B cell (primary cell): ENCODE measurements around the gene RAI2. TPM values are rescaled to one million over a fixed set of nuclear protein-coding genes. Genes with fewer than 3 reads are reported as not detected.

Experiments used
- ATAC-seq: fragments of 200-7000 bp; cut with Tn5 transposase; one replicate; pipeline ENCODE4 v1.10.0; 2021; ENCODE audit warnings: low read depth, mild to moderate bottlenecking, moderate number of reproducible peaks, moderate library complexity
- CTCF ChIA-PET: fragments of 350-600 bp; sonication (Branson Sonifier 250); formaldehyde crosslinking; loops from one replicate; lab custom pipeline; 2021; ENCODE audit warnings: antibody characterized with exemption, inconsistent platforms; lab: Charles Lee
- POLR2A ChIA-PET: fragments of 350-600 bp; sonication (Branson Sonifier 250); formaldehyde crosslinking; loops from one replicate; lab custom pipeline; 2021; ENCODE audit warnings: antibody characterized with exemption; lab: Charles Lee
- DNase-seq: peaks from one replicate; pipeline ENCODE4 v3.0.0; 2013
- H2AFZ ChIP-seq: 2 replicates; pipeline ENCODE4 v1.6.1; 2012; ENCODE audit warnings: mild to moderate bottlenecking, low read depth, low read length; ENCODE audit not compliant: insufficient read depth, poor library complexity, severe bottlenecking
- H3K27ac ChIP-seq, 2 donors: 1 replicate in 1 of 2; 2 replicates in 1 of 2; pipeline ENCODE4 v1.5.1; 2012 to 2013; ENCODE audit warnings: low read length in 2 of 2, mild to moderate bottlenecking in 2 of 2, moderate library complexity in 1 of 2
- H3K27me3 ChIP-seq, 4 experiments: fragments of 200-600 bp in 1 of 4; sonication (generic) in 1 of 4; replicated peaks in 1 of 4; 1 replicate in 2 of 4; 2 replicates in 2 of 4; pipeline versions ENCODE4 v1.6.1 to v1.7.0; 2013 to 2016; ENCODE audit warnings: low read length in 3 of 4, mild to moderate bottlenecking in 2 of 4, mixed read lengths in 1 of 4, moderate library complexity in 1 of 4; ENCODE audit not compliant: insufficient read depth in 4 of 4, control insufficient read depth in 3 of 4; ENCODE audit errors: control extremely low read depth in 1 of 4
- H3K36me3 ChIP-seq, 2 experiments: replicated peaks in 1 of 2; 1 replicate in 1 of 2; 2 replicates in 1 of 2; pipeline versions ENCODE4 v1.6.1 to v1.7.1; 2013; ENCODE audit warnings: low read length in 1 of 2; ENCODE audit not compliant: insufficient read depth in 2 of 2, control insufficient read depth in 1 of 2; ENCODE audit errors: control extremely low read depth in 1 of 2, extremely low read depth in 1 of 2
- H3K4me1 ChIP-seq, 2 donors: fragments of 200-600 bp in 1 of 2; sonication (generic) in 1 of 2; 1 replicate in 1 of 2; 2 replicates in 1 of 2; pipeline versions ENCODE4 v1.5.1 to v1.6.1; 2013 to 2017; ENCODE audit warnings: low read length in 2 of 2; ENCODE audit not compliant: control insufficient read depth in 2 of 2, insufficient read depth in 2 of 2
- H3K4me2 ChIP-seq: replicated peaks from 2 replicates; pipeline ENCODE3; 2012; ENCODE audit warnings: mild to moderate bottlenecking, low read depth, low read length; ENCODE audit not compliant: poor library complexity, severe bottlenecking
- H3K4me3 ChIP-seq, 5 experiments: fragments of 200-600 bp in 1 of 5; sonication (generic) in 1 of 5; 1 replicate in 3 of 5; 2 replicates in 2 of 5; pipeline versions ENCODE4 v1.5.1 to v1.7.0; 2011 to 2016; ENCODE audit warnings: low read length in 4 of 5, mild to moderate bottlenecking in 4 of 5, low read depth in 2 of 5, control low read depth in 1 of 5, moderate library complexity in 1 of 5; ENCODE audit not compliant: insufficient read depth in 1 of 5; ENCODE audit errors: control extremely low read depth in 1 of 5, extremely low read depth in 1 of 5
- H3K79me2 ChIP-seq: fragments of 200-600 bp; sonication (generic); one replicate; pipeline ENCODE4 v1.6.0; 2016; ENCODE audit warnings: low read length; ENCODE audit not compliant: control insufficient read depth, insufficient read depth
- H3K9ac ChIP-seq: fragments of 200-600 bp; sonication (generic); 2 replicates; pipeline ENCODE4 v1.6.1; 2017; ENCODE audit warnings: mild to moderate bottlenecking, low read length, moderate library complexity
- H3K9me3 ChIP-seq, 3 donors: one replicate each; pipeline versions ENCODE4 v1.6.1 to v1.7.1; 2013; ENCODE audit warnings: low read length in 2 of 3; ENCODE audit not compliant: control insufficient read depth in 2 of 3, insufficient read depth in 1 of 3; ENCODE audit errors: control extremely low read depth in 1 of 3
- H4K20me1 ChIP-seq: 2 replicates; pipeline ENCODE4 v1.6.0; 2012; ENCODE audit warnings: mild to moderate bottlenecking, low read length; ENCODE audit not compliant: insufficient read depth, control insufficient read depth, poor library complexity, severe bottlenecking
- H3K27ac Mint-ChIP-seq: one replicate; pipeline ENCODE4 v1.8.0; 2021; ENCODE audit warnings: mixed read lengths
- H3K27me3 Mint-ChIP-seq: one replicate; pipeline ENCODE4 v1.8.0; 2021; ENCODE audit warnings: mixed read lengths
- H3K4me1 Mint-ChIP-seq: one replicate; pipeline ENCODE4 v1.8.0; 2021; ENCODE audit warnings: mixed read lengths
- H3K4me3 Mint-ChIP-seq: one replicate; pipeline ENCODE4 v1.8.0; 2021; ENCODE audit warnings: mixed read lengths
- H3K9me3 Mint-ChIP-seq: one replicate; pipeline ENCODE4 v1.8.0; 2022; ENCODE audit warnings: mixed read lengths; ENCODE audit not compliant: insufficient read depth
- EZH2 ChIP-seq: IDR thresholded peaks from 2 replicates; pipeline ENCODE4 v1.6.1; 2012; ENCODE audit warnings: borderline replicate concordance, low read depth, mild to moderate bottlenecking, moderate library complexity, low read length; ENCODE audit not compliant: insufficient read depth, poor library complexity, severe bottlenecking
- WGBS: methylation state at CpG from one replicate; pipeline ENCODE4 v1.1.5; 2013; ENCODE audit warnings: missing lambda C conversion rate; ENCODE audit not compliant: insufficient coverage; 5-methylcytosine and 5-hydroxymethylcytosine counted together
- intact Hi-C: fragments of 100-400 bp; cut with micrococcal nuclease; formaldehyde crosslinking; loops from one replicate; pipeline ENCODE4 v1.10.0; 2022
- polyA plus RNA-seq: library from polyadenylated mRNA; depleted of rRNA; stranded (reverse); fragments of >200 nt; gene quantifications from 2 replicates; pipeline ENCODE4 v1.2.3, GENCODE V29; 2012
- total RNA-seq, 2 donors: library from RNA; stranded (reverse); fragments of 120-200 nt in 1 of 2; gene quantifications; 1 replicate in 1 of 2; 2 replicates in 1 of 2; pipeline versions ENCODE4 v1.2.3 to v1.2.4, GENCODE V29; 2013 to 2022
- TF ChIP-seq, protein P1 (sequence below): fragments of 200-600 bp; IDR thresholded peaks from one replicate; pipeline ENCODE4 v1.8.0; 2022; ENCODE audit warnings: antibody characterized with exemption, mild to moderate bottlenecking

Gene RAI2
- total and polyA plus RNA-seq, 2 donors (not counting 1 experiment from before 2014, with no cell fraction given) = not detected

DNA sequence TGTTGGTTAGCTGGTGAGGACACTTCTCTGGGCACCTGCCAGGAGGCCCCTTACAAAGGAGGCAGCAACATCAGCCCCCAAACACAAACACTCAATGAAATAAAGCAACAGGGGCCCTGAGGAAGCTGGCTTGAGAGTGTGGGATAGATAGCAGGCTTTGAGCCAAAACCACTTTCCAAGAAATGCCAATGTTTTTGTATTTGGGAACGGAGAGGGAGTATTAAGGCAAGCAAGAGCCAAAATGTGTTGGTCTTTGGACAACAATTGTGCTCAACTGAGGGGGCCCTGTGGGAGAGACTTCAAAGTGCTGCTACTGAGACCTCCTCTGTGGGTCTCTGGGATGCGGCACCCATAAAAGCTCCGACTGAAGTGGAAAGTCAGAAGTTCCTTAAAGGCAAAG is 41.0 kb downstream of the RAI2 start:
- Mint-ChIP-seq H3K27ac (no peak overlapping the region), H3K4me1 (no peaks in the 10 kb centered on the region), H3K27me3 (no peaks in the 10 kb centered on the region), H3K9me3 (no peaks in the 10 kb centered on the region), H3K4me3 (no peak overlapping the region)
- no peak overlapping the region for H3K27ac ChIP-seq
- DNase-seq (no peak), ATAC-seq (no peak)
- H3K4me2 ChIP-seq = no peak overlapping the region
- no peaks in the 10 kb centered on the region for H4K20me1 ChIP-seq
- no peak overlapping the region for H3K9ac ChIP-seq
- WGBS = 29% methylated on average over 1 of the region's 3 CpGs
- POLR2A ChIA-PET = no interaction called here
- H3K36me3 ChIP-seq = no peaks in the 10 kb centered on the region
- intact Hi-C loops = no loop called here
- CTCF ChIA-PET = no interaction called here
- no peak for TF ChIP-seq EZH2
- H2AFZ ChIP-seq = no peak overlapping the region
- H3K4me1 ChIP-seq = no peaks in the 10 kb centered on the region
- no peaks in the 10 kb centered on the region for H3K27me3 ChIP-seq
- H3K79me2 ChIP-seq = no peaks in the 10 kb centered on the region
- H3K9me3 ChIP-seq = no peaks in the 10 kb centered on the region
- H3K4me3 ChIP-seq = no peak overlapping the region

DNA sequence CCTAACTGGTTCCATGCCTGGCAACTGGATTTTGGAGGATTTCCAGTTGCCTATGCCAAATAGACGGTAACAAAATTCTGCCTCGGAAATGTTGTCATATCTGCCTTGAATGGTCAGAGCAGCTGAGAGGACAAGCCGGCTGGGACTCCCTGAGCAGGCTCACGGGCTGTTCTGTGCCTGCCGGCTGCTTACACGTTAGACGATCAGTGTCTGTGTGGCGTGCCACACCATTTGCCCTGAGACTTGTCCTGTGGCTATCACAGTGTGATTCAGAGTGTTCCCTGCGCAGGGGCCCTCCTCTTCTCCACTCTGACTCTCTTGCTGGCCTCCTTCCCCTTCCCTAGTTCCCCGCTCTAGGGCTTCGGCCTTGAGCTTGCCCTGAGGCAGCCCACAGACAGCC is 42.4 kb downstream of the RAI2 start:
- ATAC-seq = no peak
- CTCF ChIA-PET = no interaction called here
- Histone ChIP-seq H3K4me1 (no peaks in the 10 kb centered on the region), H3K9me3 (no peaks in the 10 kb centered on the region), H4K20me1 (no peaks in the 10 kb centered on the region), H3K9ac (no peak overlapping the region), H3K36me3 (no peaks in the 10 kb centered on the region), H3K79me2 (no peaks in the 10 kb centered on the region), H3K4me2 (no peak overlapping the region), H3K27me3 (no peaks in the 10 kb centered on the region), H3K4me3 (no peak overlapping the region), H2AFZ (no peak overlapping the region), H3K27ac (no peak overlapping the region)
- intact Hi-C loops = no loop called here
- H3K4me3 Mint-ChIP-seq = no peak overlapping the region
- POLR2A ChIA-PET = no interaction called here
- WGBS = 99% methylated on average over 8 of the region's 11 CpGs
- no peaks in the 10 kb centered on the region for H3K9me3 Mint-ChIP-seq
- no peaks in the 10 kb centered on the region for H3K27me3 Mint-ChIP-seq
- DNase-seq = no peak
- H3K27ac Mint-ChIP-seq = no peak overlapping the region
- no peak for TF ChIP-seq EZH2
- TF ChIP-seq, protein P1, sequence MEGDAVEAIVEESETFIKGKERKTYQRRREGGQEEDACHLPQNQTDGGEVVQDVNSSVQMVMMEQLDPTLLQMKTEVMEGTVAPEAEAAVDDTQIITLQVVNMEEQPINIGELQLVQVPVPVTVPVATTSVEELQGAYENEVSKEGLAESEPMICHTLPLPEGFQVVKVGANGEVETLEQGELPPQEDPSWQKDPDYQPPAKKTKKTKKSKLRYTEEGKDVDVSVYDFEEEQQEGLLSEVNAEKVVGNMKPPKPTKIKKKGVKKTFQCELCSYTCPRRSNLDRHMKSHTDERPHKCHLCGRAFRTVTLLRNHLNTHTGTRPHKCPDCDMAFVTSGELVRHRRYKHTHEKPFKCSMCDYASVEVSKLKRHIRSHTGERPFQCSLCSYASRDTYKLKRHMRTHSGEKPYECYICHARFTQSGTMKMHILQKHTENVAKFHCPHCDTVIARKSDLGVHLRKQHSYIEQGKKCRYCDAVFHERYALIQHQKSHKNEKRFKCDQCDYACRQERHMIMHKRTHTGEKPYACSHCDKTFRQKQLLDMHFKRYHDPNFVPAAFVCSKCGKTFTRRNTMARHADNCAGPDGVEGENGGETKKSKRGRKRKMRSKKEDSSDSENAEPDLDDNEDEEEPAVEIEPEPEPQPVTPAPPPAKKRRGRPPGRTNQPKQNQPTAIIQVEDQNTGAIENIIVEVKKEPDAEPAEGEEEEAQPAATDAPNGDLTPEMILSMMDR = no peak
- H3K4me1 Mint-ChIP-seq = no peaks in the 10 kb centered on the region
